ENCODE data around the gene CNTN5. TPM values are rescaled to one million over a fixed set of nuclear protein-coding genes. Genes with fewer than 3 reads are reported as not detected.

The CNTN5 gene
- polyA plus RNA-seq, 3 donors: 14.5 to 19.1 (median 18.4) TPM

DNA sequence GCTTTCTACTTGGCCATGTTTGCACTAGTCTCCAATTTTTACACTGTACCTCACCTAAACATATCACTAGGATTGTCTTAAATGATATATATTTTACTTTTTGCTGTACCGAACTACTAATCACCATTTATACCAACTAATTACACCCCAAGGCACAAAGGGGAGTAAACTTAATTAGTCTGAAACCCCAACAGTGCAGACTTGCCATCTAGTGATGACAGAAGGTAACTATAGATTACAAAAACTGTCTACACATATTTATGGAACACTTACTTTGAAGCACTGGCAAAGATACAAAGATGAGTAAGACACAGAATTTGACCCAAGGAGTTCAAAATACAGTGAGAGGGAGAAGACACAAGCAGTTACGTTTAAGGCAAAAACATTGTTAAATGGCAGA, 139.7 kb downstream of the CNTN5 start:
- DNase-seq: no peak

GRCh38 chr11:99162819-99163218, 142.1 kb downstream of the CNTN5 start:
- DNase-seq: no peak

DNA sequence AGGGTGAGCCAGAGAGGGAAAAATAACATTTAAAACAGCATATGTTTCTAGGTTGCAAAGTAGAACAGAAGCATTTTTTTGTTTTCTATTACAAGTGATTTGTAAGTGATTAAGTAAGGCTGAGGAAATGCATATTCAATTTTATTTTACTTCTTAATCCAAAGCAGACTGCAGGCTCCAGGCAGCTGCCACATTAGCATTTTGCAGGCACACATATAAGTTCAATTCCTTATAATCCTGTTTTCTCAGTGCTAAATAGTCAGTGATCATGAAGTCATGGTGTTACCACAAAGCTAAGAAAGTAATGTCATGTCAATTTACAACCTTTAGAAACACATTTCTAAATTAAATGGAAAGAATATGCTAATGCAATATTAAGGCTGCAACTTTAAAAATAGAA, 149.8 kb downstream of the CNTN5 start:
- no peak for DNase-seq

GRCh38 chr11:99171330-99171729, 150.6 kb downstream of the CNTN5 start:
- DNase-seq: no peak

- no peak for DNase-seq
Observed at GRCh38 chr11:99176430-99176829, 155.7 kb downstream of the CNTN5 start.

GRCh38 chr11:99177446-99177845, 156.7 kb downstream of the CNTN5 start:
- DNase-seq: no peak

GRCh38 chr11:99184146-99184545, 163.4 kb downstream of the CNTN5 start:
- no peak for DNase-seq

GRCh38 chr11:99188221-99188620, 167.5 kb downstream of the CNTN5 start:
- DNase-seq: no peak

DNA sequence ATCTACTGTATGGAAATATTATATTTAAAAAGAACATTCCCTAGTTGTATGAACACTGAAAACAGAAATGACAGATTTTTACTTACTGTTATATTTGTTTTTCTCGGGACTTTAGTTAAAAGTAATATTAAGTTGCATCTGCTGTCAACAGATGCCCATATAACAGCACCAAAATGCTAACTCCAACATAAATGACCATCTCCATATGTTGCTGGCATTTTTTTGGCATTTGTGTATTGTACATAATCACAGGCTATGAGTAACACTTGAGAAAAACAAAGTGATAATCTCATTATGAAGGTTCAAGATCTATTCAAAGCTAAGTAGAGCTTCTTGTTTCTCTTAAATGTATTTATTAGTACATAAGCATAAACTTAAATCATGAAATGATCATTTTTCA, 172.0 kb downstream of the CNTN5 start:
- DNase-seq: no peak

GRCh38 chr11:99197477-99197876, 176.7 kb downstream of the CNTN5 start:
- no peak for DNase-seq

DNA sequence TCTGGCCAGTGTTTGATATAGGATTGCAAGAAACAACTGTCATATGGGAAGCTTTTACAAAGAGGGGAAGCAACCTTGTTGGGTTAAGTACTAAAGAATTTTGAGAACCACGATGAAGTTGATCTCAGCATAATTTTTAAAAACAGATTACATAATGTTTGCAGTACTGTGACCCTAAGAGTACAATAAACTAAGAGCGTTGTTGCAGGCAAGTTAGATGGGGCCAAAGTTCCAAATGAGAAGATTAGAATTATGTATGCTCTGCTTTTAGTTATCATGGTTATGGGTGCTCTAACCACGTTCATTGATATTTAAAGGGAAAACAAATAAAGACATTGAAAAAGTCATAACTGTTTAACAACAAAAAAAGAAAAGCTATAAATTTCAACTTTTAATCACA, 177.5 kb downstream of the CNTN5 start:
- no peak for DNase-seq

DNA sequence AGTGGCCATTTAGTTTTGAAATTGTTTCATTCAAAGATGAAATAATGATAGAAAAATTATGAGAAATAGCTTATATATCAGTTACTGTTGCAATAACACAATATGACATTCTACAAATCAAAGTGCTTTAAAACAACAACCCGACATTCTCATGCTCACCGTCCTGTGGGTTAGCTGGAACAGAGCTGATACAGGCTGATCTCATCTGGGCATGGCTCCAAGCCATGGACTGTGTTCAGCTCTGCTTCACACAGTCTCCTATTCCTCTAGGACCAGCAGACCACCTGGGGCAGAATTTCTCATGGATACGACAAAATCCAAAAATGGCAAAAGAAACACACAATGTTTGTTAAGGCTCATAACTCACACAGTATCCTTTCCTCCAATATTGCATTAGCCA, 178.6 kb downstream of the CNTN5 start:
- DNase-seq: no peak

DNA sequence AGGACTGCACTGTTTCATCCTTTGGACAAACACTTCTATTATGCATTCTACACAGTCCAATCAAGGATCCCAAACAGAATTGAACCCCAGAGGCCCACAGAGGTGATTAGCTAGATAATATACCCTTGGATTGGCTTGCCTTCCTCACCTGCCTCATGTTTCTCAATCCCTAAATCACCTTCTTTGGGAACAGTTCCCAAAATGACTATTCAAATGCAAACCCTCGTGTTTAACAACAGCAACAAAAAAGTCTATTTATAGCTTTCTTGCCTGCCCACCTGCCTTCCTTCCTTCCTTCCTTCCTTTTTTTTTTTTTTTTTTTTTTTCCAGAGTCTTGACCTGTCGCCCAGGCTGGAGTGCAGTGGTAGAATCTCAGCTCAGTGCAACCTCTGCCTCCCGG, 180.0 kb downstream of the CNTN5 start:
- no peak for DNase-seq

DNA sequence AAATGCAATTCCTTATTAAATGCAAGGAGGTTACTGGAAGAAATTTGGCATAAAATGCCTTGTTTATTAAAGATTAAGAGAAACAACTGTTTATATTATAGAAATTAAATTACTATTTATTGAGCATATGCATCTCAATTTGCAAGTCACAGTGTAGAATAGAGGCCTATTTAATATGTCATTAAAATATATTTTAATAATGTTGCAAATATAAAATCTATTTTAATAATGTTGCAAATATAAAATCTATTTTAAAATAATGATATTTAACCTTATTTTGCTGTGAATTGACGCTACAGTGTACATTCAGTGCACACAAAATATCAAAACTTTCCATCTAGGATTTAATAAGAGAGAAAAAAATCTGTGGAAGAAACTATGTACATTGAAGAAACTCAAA, 188.1 kb downstream of the CNTN5 start:
- DNase-seq: no peak

GRCh38 chr11:99229544-99229943, 208.8 kb downstream of the CNTN5 start:
- DNase-seq: no peak

DNA sequence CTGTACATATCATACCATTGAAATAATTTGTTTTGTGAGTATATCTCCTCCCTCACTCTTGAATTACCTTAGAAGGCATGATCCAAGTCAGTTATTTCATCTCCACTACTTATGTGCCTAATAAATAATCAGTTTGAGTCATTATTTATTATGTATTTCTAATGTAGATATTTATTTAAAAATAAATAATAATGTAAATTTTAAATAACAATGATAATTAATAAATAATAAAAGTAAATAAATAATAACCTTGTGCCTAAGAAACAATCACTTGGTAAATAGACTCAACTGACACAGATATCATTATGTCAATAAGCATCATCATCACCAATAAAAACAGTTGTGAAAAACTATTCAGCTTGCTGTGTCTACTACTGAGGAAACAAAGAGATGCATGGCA, 213.8 kb downstream of the CNTN5 start:
- DNase-seq: no peak

DNA sequence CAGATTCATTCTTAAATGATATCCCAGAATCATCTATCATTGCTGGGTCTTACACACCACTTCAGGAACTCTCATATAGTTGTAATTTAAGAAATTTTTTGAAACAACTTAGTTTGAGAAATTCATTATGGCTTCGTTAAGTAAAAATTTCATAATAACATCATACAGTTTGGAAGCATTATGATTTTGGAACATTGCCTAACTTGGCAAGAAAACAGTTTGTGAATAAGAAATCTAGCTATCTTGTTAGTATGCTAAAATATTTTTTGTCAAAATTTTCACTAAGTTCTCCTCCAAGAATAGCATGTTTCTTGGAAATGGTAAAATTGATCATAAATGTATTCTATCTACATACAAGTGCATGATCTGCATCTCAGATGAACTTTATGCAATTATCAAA, 217.7 kb downstream of the CNTN5 start:
- DNase-seq: no peak

GRCh38 chr11:99240192-99241030, 219.7 kb downstream of the CNTN5 start:
- no peak for DNase-seq

GRCh38 chr11:99241066-99241465, 220.3 kb downstream of the CNTN5 start:
- DNase-seq: no peak

GRCh38 chr11:99244613-99245012, 223.9 kb downstream of the CNTN5 start:
- no peak for DNase-seq

DNA sequence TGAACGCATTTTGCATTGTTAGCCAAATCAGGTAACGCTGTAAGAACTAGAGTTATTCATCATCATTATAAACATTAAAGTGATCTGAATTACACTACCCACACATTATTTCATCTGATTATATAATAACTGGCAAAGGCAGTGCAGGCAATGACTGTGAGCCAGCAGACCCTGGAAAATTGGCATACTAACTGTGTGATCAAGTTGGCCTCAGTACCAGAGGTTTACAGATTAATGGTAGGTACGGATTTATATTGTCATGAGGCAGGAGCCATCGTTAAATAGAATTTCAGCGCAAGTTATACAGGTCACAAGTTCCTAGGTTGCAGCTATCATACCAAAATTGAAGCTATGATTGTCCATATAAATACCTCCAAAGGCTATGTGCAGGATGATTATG, 225.4 kb downstream of the CNTN5 start:
- no peak for DNase-seq

GRCh38 chr11:99256614-99257013, 235.9 kb downstream of the CNTN5 start:
- no peak for DNase-seq

- no peak for DNase-seq
Observed at GRCh38 chr11:99257131-99257530, 236.4 kb downstream of the CNTN5 start.

DNA sequence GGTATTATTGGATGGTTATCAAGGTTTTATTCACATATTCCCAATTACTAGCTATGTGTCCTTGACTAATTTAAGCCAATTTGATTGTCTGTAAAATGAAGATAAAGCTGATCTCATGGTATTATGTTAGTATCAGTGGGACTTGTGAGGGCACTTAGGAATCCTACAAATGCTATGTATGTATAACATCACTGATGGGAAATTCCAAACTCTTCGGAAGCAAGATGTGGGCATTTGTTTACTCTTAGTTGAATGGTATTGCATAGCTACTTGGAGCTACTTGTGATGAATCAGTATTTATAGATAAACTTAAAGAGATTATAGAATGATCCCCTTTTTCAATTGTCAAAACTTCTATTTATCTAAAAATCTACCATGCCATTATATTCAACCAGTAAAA, 239.9 kb downstream of the CNTN5 start:
- no peak for DNase-seq
